Right lobe of liver (tissue), 6 donors: ENCODE data around the gene ARHGEF11. TPM values are rescaled to one million over a fixed set of nuclear protein-coding genes. Genes with fewer than 3 reads are reported as not detected.

Experiments
- ATAC-seq, 4 donors: fragments of 200-7000 bp; cut with Tn5 transposase; one replicate each; pipeline ENCODE4 v1.9.1; 2020; ENCODE audit warnings: mild to moderate bottlenecking in 4 of 4, moderate library complexity in 4 of 4
- DNase-seq, 3 donors: peaks; one replicate each; pipeline ENCODE4 v3.0.0-alpha.2; 2020
- H3K27ac ChIP-seq, 3 donors: fragments of 200-600 bp; one replicate each; pipeline ENCODE4 v1.8.0; 2022
- H3K27me3 ChIP-seq, 2 donors: fragments of 200-600 bp; one replicate each; pipeline ENCODE4 v1.8.0; 2022
- H3K36me3 ChIP-seq, 4 donors: fragments of 200-600 bp; sonication (generic) in 1 of 4; one replicate each; pipeline versions ENCODE4 v1.5.1 to v1.8.0; 2017 to 2022; ENCODE audit warnings: control low read depth in 1 of 4
- H3K4me1 ChIP-seq, 4 donors: fragments of 200-600 bp; sonication (generic) in 1 of 4; one replicate each; pipeline versions ENCODE4 v1.5.1 to v1.8.0; 2017 to 2022; ENCODE audit warnings: control low read depth in 1 of 4
- H3K4me3 ChIP-seq, 3 donors: fragments of 200-600 bp; one replicate each; pipeline ENCODE4 v1.8.0; 2022
- H3K9me3 ChIP-seq, 4 donors: fragments of 200-600 bp; sonication (generic) in 1 of 4; one replicate each; pipeline versions ENCODE4 v1.5.1 to v1.8.0; 2017 to 2022; ENCODE audit warnings: control low read depth in 1 of 4
- CTCF ChIP-seq, 4 donors: fragments of 200-600 bp in 3 of 4; fragments of 450-650 bp in 1 of 4; IDR thresholded peaks; one replicate each; pipeline versions ENCODE4 v1.5.1 to v1.8.0; 2016 to 2022; ENCODE audit warnings: antibody characterized with exemption in 4 of 4, mild to moderate bottlenecking in 2 of 4
- POLR2A ChIP-seq: fragments of 450-650 bp; IDR thresholded peaks from one replicate; pipeline ENCODE4 v1.6.1; 2017; ENCODE audit warnings: antibody characterized with exemption, mild to moderate bottlenecking
- WGBS: methylation state at CpG from one replicate; pipeline ENCODE4 v1.1.6; 2018; ENCODE audit warnings: low coverage, low lambda C conversion rate; ENCODE audit not compliant: insufficient coverage; ENCODE audit errors: missing lambda C conversion rate; 5-methylcytosine and 5-hydroxymethylcytosine counted together
- intact Hi-C, 2 donors: fragments of 100-400 bp; cut with DNase I; formaldehyde crosslinking; loops; one replicate each; pipeline versions ENCODE4 v1.11.2 to v1.14.1; 2022
- total RNA-seq, 6 experiments: library from RNA; depleted of rRNA in 2 of 6; stranded (reverse); fragments of >200 nt in 2 of 6; fragmentation: NEBNext Ultra II Directional in 3 of 6; extraction: Animal tissue kit (Norgen Biotek cat#: 25700) in 3 of 6; gene quantifications; one replicate each; pipeline versions ENCODE4 v1.1.0 to v1.2.4, GENCODE V29; 2016 to 2023
- donor health status: DM: no; HTN: yes; CAD: no.
- donor health status: DM: no; HTN: no; CAD: no.
- donor health status: DM: no; HTN: no; CAD: no.
- donor health status: DM: no; HTN: yes; CAD: no.
- donor health status: DM: no; HTN: yes; CAD: no.

Gene ARHGEF11
- total RNA-seq, 6 experiments from 2014 or later = 10.5 to 18.7 (median 12.8) TPM

GRCh38 chr1:156994277-156994676 lies 51.3 kb downstream of the ARHGEF11 start:
- 83% methylated on average over 2 of the region's 2 CpGs for WGBS
- no peak for ATAC-seq
- intact Hi-C loops = no loop called here

GRCh38 chr1:156993426-156994147 lies 52.0 kb downstream of the ARHGEF11 start:
- TF ChIP-seq POLR2A (no peak), CTCF (IDR thresholded peaks at IDR 0.05) (no peak)
- Histone ChIP-seq H3K27ac (no peak overlapping the region), H3K27me3 (no peaks in the 10 kb centered on the region), H3K4me3 (no peak overlapping the region), H3K9me3 (no peaks in the 10 kb centered on the region), H3K4me1 (no peaks in the 10 kb centered on the region), H3K36me3 (no peaks in the 10 kb centered on the region)
- whole genome bisulfite sequencing = 96% methylated on average over 3 of the region's 6 CpGs
- DNase-seq = no peak
- intact Hi-C loops = no loop called here
- peak in 1 of 4 donors; percentile 36 for ATAC-seq

More at GRCh38 chr1:156994277-156994676, 51.3 kb downstream of the ARHGEF11 start:
- DNase-seq = no peak
- Histone ChIP-seq H3K27me3 (no peaks in the 10 kb centered on the region), H3K4me3 (no peak overlapping the region), H3K4me1 (no peaks in the 10 kb centered on the region), H3K9me3 (no peaks in the 10 kb centered on the region), H3K36me3 (no peaks in the 10 kb centered on the region), H3K27ac (no peak overlapping the region)
- TF ChIP-seq POLR2A = no peak
- no peak for TF ChIP-seq CTCF (IDR thresholded peaks at IDR 0.05)

- no peak for DNase-seq
- Histone ChIP-seq H3K36me3 (no peaks in the 10 kb centered on the region), H3K4me3 (no peak overlapping the region), H3K27me3 (no peaks in the 10 kb centered on the region), H3K9me3 (no peaks in the 10 kb centered on the region), H3K27ac (no peak overlapping the region), H3K4me1 (no peaks in the 10 kb centered on the region)
- intact Hi-C loops = no loop called here
- ATAC-seq = no peak
- no peak for TF ChIP-seq CTCF (IDR thresholded peaks at IDR 0.05)
- TF ChIP-seq POLR2A = no peak
- 92% methylated on average over 7 of the region's 7 CpGs for WGBS
Measured at GRCh38 chr1:156992215-156992614, 53.3 kb downstream of the ARHGEF11 start.

- TF ChIP-seq POLR2A (no peak), CTCF (IDR thresholded peaks at IDR 0.05) (no peak)
- Histone ChIP-seq H3K4me3 (no peak overlapping the region), H3K27ac (no peak overlapping the region), H3K4me1 (no peaks in the 10 kb centered on the region), H3K36me3 (peaks cover 0 to 22% (median 8%) of the 10 kb centered on the region in 4 donors), H3K27me3 (no peaks in the 10 kb centered on the region), H3K9me3 (no peaks in the 10 kb centered on the region)
- WGBS = 74% methylated on average over 6 of the region's 6 CpGs
- DNase-seq (no peak), ATAC-seq (no peak)
- intact Hi-C loops = no loop called here
Measured at GRCh38 chr1:156987715-156988114, 57.8 kb downstream of the ARHGEF11 start.
